ENCODE results near the gene CD1B.

- TF ChIP-seq, protein P1, sequence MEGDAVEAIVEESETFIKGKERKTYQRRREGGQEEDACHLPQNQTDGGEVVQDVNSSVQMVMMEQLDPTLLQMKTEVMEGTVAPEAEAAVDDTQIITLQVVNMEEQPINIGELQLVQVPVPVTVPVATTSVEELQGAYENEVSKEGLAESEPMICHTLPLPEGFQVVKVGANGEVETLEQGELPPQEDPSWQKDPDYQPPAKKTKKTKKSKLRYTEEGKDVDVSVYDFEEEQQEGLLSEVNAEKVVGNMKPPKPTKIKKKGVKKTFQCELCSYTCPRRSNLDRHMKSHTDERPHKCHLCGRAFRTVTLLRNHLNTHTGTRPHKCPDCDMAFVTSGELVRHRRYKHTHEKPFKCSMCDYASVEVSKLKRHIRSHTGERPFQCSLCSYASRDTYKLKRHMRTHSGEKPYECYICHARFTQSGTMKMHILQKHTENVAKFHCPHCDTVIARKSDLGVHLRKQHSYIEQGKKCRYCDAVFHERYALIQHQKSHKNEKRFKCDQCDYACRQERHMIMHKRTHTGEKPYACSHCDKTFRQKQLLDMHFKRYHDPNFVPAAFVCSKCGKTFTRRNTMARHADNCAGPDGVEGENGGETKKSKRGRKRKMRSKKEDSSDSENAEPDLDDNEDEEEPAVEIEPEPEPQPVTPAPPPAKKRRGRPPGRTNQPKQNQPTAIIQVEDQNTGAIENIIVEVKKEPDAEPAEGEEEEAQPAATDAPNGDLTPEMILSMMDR (IDR thresholded peaks at IDR 0.05), result no peak
- TF ChIP-seq POLR2AphosphoS5 (IDR thresholded peaks at IDR 0.05; ENCODE audit: low read depth, low read length) (no peak), NFIC (IDR thresholded peaks at IDR 0.05; ENCODE audit: borderline replicate concordance) (no peak), RCOR1 (IDR thresholded peaks at IDR 0.05; ENCODE audit: low read length) (no peak), NRF1 (IDR thresholded peaks at IDR 0.05; ENCODE audit: low read depth, low read length) (no peak), EP300 (IDR thresholded peaks at IDR 0.05; ENCODE audit: borderline replicate concordance in 1 of 2, low read depth in 1 of 2, low read length in 1 of 2) (no peak), MAX (IDR thresholded peaks at IDR 0.05; ENCODE audit: low read depth) (no peak), CHD2 (IDR thresholded peaks at IDR 0.05; ENCODE audit: low read length, partially characterized antibody) (no peak)
- TF ChIP-seq, protein P2, sequence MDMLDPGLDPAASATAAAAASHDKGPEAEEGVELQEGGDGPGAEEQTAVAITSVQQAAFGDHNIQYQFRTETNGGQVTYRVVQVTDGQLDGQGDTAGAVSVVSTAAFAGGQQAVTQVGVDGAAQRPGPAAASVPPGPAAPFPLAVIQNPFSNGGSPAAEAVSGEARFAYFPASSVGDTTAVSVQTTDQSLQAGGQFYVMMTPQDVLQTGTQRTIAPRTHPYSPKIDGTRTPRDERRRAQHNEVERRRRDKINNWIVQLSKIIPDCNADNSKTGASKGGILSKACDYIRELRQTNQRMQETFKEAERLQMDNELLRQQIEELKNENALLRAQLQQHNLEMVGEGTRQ (IDR thresholded peaks at IDR 0.05; ENCODE audit: borderline replicate concordance, low read depth, low read length), result no peak
Observed at GRCh38 chr1:158353303-158354075, 22.2 kb upstream of the CD1B start, which contains the start of gene CD1E.
